Measurements from ENCODE around the gene NUCB1.
"Not testable (repeated sequence)": the region's sequence is repeated elsewhere in the genome, so short reads cannot be mapped to it uniquely, and the experiment has no call there.

Gene NUCB1

GRCh38 chr19:48920949-48921348, 20.8 kb downstream of the NUCB1 start:
- Histone ChIP-seq H3K4me3 (ENCODE audit: low read depth, low read length) (no peak overlapping the region), H3K9me3 (ENCODE audit: severe bottlenecking) (no peaks in the 10 kb centered on the region), H3K27ac (no peak overlapping the region), H3K27me3 (ENCODE audit: insufficient read depth, low read depth, severe bottlenecking) (no peaks in the 10 kb centered on the region), H3K36me3 (peaks cover 23% of the 10 kb centered on the region)
- DNase-seq, result no peak
- no peak for TF ChIP-seq CTCF (IDR thresholded peaks at IDR 0.05; ENCODE audit: low read depth, low read length)

- no peak for DNase-seq
- no peak overlapping the region for H3K4me3 ChIP-seq (ENCODE audit: low read depth, low read length)
- TF ChIP-seq CTCF (IDR thresholded peaks at IDR 0.05; ENCODE audit: low read depth, low read length), result no peak
- H3K9me3 ChIP-seq (ENCODE audit: severe bottlenecking), result no peaks in the 10 kb centered on the region
- no peak overlapping the region for H3K27ac ChIP-seq
- peaks cover 20% of the 10 kb centered on the region for H3K36me3 ChIP-seq
- no peaks in the 10 kb centered on the region for H3K27me3 ChIP-seq (ENCODE audit: insufficient read depth, low read depth, severe bottlenecking)
Observed at GRCh38 chr19:48921721-48922500, 21.8 kb downstream of the NUCB1 start.

- H3K36me3 ChIP-seq, result peaks cover 20% of the 10 kb centered on the region
- H3K4me3 ChIP-seq (ENCODE audit: low read depth, low read length), result no peak overlapping the region
- DNase-seq, result no peak
- no peaks in the 10 kb centered on the region for H3K9me3 ChIP-seq (ENCODE audit: severe bottlenecking)
- no peaks in the 10 kb centered on the region for H3K27me3 ChIP-seq (ENCODE audit: insufficient read depth, low read depth, severe bottlenecking)
- TF ChIP-seq CTCF (IDR thresholded peaks at IDR 0.05; ENCODE audit: low read depth, low read length), result no peak
- no peak overlapping the region for H3K27ac ChIP-seq
Observed at GRCh38 chr19:48922548-48923490, 22.7 kb downstream of the NUCB1 start.

GRCh38 chr19:48925240-48925843, 25.2 kb downstream of the NUCB1 start:
- Histone ChIP-seq H3K27ac (no peak overlapping the region), H3K36me3 (peaks cover 11% of the 10 kb centered on the region), H3K4me3 (ENCODE audit: low read depth, low read length) (no peak overlapping the region), H3K27me3 (ENCODE audit: insufficient read depth, low read depth, severe bottlenecking) (no peaks in the 10 kb centered on the region), H3K9me3 (ENCODE audit: severe bottlenecking) (no peaks in the 10 kb centered on the region)
- TF ChIP-seq CTCF (IDR thresholded peaks at IDR 0.05; ENCODE audit: low read depth, low read length), result no peak
- peak; percentile 47 for DNase-seq

GRCh38 chr19:48925890-48926289, 25.8 kb downstream of the NUCB1 start:
- not testable (repeated sequence) for H3K9me3 ChIP-seq (ENCODE audit: severe bottlenecking); DNase-seq; H3K27me3 ChIP-seq (ENCODE audit: insufficient read depth, low read depth, severe bottlenecking); H3K4me3 ChIP-seq (ENCODE audit: low read depth, low read length); H3K27ac ChIP-seq
- peaks cover 11% of the 10 kb centered on the region for H3K36me3 ChIP-seq

GRCh38 chr19:48926909-48927308, 26.8 kb downstream of the NUCB1 start:
- DNase-seq, result no peak
- peaks cover 5% of the 10 kb centered on the region for H3K36me3 ChIP-seq
- no peak for TF ChIP-seq CTCF (IDR thresholded peaks at IDR 0.05; ENCODE audit: low read depth, low read length)
- no peaks in the 10 kb centered on the region for H3K9me3 ChIP-seq (ENCODE audit: severe bottlenecking)
- H3K27ac ChIP-seq, result no peak overlapping the region
- H3K4me3 ChIP-seq (ENCODE audit: low read depth, low read length), result no peak overlapping the region
- H3K27me3 ChIP-seq (ENCODE audit: insufficient read depth, low read depth, severe bottlenecking), result no peaks in the 10 kb centered on the region

- not testable (repeated sequence) for H3K27me3 ChIP-seq (ENCODE audit: insufficient read depth, low read depth, severe bottlenecking); H3K36me3 ChIP-seq; H3K9me3 ChIP-seq (ENCODE audit: severe bottlenecking); DNase-seq; H3K4me3 ChIP-seq (ENCODE audit: low read depth, low read length); H3K27ac ChIP-seq
Observed at GRCh38 chr19:48927692-48928091, 27.6 kb downstream of the NUCB1 start.

All from WERI-Rb-1 (cell line).